Non-pigmented ciliary epithelial cell (primary cell): ENCODE measurements around the gene C1orf198.

Experiments
- DNase-seq: peaks from one replicate; pipeline ENCODE4 v3.0.0-alpha.2; 2010; ENCODE audit warnings: low read depth

C1orf198 gene, protein sequence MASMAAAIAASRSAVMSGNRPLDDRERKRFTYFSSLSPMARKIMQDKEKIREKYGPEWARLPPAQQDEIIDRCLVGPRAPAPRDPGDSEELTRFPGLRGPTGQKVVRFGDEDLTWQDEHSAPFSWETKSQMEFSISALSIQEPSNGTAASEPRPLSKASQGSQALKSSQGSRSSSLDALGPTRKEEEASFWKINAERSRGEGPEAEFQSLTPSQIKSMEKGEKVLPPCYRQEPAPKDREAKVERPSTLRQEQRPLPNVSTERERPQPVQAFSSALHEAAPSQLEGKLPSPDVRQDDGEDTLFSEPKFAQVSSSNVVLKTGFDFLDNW

DNA sequence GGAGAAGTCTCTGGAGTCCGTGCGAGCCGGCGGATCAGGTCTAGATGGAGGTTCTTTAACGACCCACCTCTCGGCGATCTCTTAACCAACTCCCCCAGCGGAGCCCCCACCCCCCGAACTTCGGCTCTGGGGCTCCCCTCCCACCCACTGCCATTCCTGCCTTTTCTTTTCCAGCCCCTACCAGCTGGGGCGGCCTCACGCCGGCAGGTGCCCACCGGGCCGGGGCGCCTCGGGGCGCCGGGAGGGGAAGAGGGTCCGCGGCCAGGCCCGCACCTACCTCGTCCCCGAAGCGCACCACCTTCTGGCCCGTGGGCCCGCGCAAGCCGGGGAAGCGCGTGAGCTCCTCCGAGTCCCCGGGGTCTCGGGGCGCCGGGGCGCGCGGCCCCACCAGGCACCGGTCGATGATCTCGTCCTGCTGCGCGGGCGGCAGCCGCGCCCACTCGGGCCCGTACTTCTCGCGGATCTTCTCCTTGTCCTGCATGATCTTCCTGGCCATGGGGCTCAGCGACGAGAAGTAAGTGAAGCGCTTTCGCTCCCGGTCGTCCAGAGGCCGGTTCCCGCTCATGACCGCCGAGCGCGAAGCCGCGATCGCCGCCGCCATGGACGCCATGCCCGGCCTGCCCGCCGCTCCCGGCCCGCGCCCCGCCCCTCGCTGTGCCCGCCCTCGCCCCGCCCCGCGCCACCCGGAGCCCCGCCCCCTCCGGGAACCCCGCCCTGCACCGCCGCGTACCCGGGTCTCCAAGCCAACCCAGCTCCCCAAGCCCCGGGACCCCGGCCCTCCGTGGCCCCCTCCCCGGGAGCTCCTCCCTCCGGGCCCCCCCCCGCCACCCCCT, at the start of gene C1orf198:
Gene C1orf198, minus strand, starts transcription at position 619 of the 833 bp plus-strand sequence. Its CDS starts 9 bp downstream, at position 610.
- DNase-seq: no peak

DNA sequence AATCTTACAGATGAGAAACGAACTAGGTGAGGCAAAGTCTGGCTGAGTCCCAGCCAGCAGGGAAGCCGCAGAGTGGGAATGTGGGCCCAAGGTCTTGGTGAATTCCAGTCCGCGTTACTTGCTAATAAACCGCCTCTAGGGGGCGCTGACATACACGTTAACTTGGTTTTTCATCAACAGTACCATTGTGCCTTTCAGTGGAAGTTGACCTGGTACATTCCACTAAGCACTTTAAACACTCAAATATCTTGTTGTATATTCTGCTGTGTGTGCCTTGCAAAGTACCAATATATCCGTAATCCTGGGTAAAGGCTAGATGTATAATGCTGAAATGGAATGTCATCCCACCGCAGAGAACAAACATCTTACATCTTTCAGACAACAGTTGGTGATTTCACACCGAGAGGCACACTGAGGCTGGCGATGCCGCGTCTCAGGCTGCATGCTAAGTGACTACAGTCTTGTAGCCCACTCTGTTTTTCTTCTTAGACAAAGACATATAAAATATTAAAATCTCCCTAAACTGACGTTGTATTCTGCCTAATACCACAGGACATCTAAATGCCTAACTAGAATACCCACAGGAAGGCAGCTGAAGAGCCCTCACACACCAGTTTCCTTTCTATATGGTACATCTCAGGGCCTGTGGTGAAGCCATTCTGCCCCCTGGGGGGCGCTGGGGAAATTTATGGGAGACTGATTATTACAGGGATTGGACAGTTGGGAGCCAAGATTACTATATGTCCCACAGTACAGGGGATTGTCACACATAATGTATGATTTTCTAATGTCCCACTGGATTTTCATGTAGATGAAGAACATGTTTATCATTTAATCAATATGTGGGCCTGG, 49.2 kb upstream of the C1orf198 start:
- no peak for DNase-seq

DNA sequence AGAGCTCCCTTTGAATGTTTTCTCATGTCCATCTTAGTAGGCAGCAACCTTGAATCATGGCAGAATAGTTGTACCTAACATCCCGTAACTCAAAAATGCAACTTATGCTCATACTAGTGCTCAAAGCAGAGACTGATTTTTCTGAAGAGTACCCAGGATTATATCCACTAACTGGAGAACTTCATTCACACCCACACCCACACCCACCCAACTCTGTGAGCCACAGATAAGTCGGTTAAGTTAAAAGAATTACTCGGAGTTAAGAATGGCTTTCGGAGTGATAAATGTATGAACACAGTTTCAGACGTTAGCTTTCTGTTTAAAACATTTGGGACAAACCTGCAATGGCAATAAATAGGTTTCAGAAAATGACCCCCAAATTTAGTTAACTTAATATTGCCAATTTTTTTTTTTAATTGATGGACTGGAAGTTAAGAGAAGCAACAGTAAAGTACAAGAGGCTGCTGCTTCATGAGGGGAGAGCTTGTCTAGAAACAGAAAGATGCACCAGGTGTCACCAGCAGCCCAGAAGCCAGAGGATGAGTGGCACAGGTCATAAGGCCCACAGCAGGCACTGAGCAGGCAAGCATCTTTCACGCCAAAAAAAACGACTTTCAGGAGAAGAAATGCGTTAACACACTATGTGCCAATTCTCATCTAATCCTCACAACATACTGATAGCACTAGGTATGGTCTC, 48.4 kb upstream of the C1orf198 start:
- DNase-seq: no peak

DNA sequence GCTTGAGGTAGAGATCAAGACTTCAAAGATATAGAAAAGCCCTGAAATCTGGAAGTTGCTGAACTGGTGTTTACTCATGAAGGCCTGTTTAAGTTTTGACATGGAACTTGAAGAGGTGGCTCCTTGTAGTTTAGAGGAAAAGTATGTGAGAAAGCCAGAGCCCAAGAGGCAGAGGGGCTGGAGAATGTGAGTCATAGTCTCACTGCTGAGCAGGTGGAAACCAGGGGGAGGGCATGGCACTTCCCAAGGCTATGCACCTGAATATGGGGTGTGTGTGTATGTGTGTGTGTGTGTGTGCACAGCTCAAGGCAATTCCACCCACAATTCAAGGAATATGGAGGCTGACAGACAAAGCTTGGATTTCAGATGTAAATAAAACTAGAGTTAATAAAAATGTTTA, 46.8 kb upstream of the C1orf198 start:
- DNase-seq: no peak

DNA sequence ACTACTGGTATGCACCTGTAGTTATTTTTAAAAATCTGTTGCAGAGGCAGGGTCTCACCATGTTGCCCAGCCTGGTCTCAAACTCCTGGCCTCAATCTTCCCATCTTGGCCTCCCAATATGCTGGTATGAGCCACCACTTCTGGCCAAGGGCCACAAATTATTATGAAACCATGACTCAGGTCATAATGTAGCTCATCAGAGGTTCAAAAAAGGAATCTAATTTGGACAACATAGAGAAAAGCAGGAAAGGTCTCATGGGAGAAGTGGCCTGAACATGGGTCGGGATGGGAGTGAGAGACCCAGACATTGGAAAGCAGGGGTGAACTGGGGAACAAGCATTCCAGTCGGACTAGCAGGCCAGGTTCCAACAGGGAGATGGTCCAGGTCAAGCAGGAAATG, 45.2 kb upstream of the C1orf198 start:
- DNase-seq: no peak

DNA sequence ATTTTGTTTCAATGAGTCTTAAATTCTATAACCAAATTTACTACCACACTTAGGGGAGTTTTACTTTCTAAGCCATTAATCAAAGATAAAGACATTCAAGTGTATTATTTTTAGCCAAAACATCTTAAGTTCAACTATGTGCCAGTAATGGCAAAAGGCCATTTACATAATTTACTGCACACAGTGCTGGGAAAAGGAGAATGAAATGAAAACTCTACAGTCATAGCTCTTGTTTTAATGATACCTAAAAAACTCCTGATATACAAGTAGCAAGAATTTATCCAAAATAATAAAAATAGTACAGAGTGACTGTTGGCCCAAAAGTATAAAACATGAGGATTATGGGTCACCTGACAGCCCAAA, 42.4 kb upstream of the C1orf198 start:
- no peak for DNase-seq

DNA sequence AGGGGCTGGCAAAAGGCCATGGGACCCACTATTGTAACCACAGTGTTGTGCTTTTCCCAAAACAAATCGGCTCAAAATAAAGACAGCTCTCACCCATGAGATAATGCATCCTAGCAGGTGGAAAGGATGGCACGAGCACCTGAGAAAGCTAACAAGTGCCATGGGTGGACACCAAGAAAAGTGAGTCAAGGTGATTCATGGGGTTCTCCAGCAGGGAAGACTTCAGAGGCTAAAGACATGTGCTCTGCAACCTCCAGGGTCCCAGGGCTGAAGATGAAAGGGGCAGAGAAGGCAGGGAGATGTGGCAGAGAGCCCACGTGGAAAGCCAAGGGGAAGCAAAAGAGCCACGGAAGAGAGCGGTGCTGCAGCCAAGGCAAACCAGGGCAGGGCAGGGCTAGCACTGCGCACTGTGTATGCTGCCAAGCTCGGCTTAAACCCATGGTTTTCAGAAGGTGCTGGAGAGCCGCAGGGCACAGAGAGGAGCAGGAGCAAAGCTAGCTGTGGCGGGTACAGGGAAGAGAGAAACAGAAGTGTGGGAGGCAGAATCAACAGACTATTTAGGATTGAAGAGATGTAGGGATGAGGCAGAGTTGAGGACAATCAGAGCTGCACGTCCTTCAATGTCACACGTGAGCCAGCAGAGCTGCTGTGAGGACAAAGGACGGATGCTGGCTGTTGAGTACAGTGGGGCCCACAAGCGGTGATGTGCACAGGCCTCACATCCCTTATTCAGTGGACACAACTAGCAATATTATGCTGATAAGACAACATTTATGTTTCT, 41.8 kb upstream of the C1orf198 start:
- DNase-seq: no peak

DNA sequence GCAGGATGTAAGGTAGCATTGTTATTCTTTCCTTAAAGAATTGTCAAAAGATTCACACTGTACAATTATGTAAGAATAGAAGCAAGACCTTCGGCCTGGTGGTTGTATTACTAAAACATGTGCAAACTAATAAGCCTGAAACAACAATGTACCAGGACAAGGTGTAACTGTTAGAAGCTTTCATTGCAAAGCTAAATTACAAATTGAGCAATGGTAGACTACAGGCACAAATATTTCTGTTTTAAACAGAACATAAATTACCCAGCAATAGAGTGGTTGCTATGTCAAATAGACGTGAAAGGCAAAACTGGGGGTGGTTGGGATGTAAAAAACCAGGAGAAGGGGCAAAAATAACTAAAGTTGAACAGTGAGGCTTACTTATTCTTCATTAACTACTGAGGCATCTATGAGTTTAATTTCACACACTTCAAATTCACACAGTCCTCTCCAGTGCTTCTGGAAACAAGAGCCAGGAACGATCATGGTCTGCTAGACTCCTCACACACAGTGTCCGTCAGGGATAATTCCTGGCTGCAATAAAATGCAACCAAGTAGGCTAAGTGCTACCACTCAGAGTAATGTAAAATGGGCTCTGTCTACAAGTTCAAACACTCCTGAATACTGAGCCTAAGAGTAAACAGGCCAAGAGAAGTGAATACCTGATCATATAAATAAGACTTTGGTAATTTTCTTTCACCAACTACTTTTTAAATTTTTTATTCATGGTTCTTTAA, 39.3 kb upstream of the C1orf198 start:
- DNase-seq: no peak

DNA sequence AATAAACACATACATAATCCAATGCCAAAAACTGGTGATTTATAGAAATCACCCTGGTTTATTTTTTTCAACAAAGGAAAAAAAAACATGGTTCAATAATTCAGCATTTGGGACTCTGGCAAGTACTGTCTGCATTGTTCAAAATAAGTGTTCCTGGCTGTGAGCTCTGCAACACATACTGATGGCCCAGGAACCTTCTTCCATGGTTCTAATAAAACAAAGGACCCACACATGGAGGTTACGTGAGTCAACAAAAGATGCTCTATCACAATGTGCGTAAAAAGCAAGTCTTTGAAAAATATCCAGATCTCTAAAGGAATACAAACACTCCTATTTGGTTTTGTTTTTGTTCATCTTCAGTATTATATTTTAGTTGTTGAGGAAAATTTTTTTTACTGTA, 37.9 kb upstream of the C1orf198 start:
- DNase-seq: no peak

DNA sequence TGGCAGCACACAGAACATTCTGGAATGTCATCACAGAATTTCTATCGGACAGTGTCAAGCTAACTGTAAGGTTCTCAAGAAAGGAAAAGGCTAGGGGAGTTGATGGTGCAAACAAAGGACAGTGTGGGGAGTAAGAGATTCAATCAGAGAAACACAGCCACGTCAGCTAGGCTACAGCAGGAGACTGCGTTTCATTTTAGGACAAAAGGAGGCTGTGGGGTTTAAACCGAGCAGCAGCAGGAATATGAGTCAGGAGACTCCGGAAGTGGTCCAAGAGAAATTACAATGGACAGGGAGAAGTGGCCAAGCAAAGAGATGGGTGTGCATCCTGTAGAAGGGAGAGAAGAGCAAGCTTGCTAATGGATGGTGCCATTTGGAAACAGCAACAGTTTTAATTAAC, 37.4 kb upstream of the C1orf198 start:
- DNase-seq: no peak

DNA sequence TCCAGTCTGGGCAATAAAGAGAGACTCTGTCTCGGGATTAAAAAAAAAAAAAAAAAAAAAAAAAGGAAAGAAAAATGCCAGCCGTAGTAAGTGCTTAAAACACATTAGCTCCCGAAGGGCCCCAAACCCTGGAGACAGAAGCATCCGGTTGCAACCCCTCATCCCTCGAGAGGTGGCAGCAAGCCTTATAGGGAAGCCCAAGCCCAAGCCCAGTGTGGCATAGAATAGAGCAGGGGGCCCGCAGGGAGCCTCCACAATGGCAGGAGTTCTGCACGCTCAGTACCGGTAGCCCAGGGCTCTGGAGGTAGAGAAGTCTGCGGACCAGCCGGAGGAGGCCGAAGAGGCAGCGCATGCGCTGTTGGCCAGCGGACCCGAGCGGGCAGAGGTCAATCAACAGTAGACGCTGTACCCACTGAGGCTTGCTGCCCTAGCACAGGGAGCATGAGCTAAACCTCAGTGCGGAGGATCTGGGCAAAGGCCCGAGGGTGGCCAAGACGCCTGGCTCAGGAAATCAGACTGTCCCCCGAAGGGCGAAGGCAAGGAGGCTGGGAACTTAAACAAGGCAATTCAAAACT, 34.1 kb upstream of the C1orf198 start:
- no peak for DNase-seq

DNA sequence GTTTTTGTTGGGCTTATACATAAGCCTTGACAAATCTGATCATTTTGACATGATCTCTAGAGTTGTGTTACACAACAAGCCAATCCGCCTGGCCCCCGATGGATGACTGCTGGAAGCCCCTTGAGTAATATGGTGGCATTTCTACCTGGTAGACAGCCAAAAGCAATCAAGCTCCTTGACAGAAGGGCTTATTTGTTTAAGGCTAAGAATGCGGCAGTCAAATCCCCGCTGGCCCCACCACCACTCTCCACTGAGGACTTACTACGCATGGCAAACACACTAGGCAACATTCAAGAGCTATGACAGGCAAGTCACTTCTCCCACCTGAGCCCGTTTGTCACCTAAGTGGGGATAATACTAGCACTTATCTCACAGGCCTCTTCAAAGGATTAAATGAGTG, 33.4 kb upstream of the C1orf198 start:
- DNase-seq: no peak

DNA sequence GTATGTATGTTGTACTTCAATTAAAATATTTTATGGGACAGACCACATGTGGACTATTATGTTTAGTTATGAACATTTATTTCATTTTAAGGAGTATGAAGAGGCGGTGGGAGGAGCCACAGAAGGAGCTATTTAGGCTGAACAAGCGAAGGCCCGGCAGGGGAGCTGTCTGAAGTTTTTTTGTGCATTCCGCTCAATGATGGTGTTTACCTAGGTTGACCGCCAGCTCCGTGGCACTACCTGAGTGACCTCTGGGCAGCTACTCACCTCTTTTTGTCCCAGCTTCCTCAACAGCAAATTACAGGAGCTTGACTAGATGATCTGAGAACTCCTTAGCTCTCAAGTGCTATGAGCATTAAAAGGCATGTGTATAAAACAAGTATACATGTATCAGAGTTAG, 32.7 kb upstream of the C1orf198 start:
- DNase-seq: no peak

DNA sequence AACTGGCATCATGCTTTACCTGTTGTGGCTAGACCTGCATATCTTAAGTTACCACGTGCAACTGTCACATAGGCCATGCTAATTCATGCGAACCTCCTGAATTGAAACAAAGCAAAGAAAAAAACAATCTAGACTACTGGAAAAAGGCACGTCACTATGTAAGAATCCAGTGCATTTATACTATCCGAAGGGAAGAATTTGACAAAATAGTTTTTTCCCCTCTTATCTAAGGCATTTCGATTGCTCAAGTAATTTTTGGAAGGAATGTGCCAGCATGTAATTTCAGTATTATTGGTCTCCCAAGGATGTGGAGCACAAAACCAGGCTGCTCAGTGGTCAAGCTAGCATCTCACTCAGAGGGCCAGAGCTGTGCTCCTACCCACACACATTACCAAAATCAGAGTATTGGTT, 31.5 kb upstream of the C1orf198 start:
- DNase-seq: peak; percentile 48

DNA sequence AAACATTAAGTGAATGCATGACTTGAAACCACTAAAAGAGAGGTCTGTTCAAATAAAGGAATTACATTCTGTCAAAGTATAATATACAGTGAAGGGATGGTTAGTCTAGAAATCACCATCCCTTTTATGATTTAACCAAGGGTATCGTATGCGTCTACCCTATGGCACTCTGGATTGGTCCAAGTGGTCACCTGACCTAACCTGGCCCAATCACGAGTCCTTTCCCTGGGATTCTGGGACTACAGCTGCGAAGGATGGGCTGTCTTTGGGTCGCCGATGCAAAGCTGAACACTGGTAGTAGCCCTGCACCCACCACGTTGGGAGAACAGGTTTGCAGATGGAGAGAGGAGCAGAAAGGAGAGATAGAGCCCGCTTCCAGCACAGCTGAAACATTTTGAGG, 30.4 kb upstream of the C1orf198 start:
- no peak for DNase-seq

DNA sequence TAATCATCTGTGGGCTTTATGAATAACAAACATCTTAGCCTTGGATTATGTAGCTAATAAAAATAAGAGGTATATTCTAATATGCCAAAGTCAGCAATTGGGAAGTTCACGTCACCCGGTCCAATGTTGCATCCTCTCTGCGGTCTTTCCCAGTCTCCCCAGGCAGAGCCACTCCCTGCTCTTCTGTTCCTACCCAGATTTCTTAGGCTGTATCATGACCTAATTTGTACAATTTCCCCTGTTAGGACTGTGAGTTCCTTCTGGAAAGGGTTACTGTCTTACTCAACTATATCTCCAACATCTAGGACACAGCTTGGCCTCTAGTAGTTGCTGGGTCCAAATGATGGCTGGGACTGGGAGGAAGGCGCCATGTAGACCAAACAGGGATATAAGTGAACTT, 29.8 kb upstream of the C1orf198 start:
- no peak for DNase-seq

DNA sequence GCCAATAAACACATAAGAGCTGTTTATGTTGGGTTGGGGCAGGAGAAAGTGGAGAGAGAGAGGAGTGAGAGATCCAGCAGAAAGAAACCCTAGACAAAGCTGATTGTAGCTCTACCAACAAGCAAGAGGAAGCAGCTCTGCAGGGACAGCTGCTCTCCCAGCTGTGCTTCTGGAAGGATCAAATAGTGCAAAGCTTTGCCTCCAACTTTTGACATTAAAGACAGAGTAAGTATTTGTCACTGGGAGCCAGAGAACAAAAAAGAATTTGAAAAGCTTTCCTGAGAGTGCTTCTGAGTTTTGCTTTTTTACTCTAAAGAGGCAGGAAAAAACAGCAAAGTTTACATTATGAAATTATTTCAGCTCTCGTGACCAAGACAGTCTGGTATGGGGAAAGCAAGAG, 28.5 kb upstream of the C1orf198 start:
- DNase-seq: no peak

DNA sequence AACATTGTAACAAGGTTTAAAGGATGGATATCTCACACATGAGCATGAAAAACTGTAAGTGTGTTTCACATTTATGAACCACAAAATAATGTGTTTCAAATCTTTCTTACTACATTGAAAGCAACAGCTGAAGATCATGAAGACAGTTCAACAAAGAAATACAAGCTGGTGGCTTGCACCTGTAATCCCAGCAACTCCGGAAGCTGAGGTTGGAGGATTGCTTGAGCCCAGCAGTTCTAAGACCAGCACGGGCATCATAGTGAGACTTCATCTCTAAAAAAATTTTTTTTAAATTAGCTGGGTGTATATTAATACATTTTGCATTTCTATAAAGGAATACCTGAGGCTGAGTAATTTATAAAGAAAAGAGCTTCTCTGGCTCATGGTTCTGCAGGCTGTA, 27.1 kb upstream of the C1orf198 start:
- no peak for DNase-seq

DNA sequence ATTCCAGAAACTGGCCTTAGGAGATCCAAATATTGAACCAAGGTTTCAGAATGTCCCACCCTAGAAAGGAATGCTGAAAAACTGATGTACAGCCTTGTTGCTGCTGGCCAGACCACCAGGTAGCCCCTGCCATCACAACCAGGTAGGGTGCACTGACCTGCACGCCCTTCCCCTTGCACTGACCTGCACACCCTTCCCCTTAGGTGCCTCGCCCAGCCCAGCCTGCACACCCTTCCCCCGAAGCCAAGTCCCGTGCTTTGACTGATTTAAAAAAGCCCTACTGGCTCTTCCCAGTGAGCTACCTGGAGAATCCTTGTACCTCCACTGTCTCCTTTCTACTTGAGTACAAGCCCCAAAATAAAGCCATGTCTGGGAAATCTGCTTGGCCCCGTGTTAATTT, 26.3 kb upstream of the C1orf198 start:
- no peak for DNase-seq

DNA sequence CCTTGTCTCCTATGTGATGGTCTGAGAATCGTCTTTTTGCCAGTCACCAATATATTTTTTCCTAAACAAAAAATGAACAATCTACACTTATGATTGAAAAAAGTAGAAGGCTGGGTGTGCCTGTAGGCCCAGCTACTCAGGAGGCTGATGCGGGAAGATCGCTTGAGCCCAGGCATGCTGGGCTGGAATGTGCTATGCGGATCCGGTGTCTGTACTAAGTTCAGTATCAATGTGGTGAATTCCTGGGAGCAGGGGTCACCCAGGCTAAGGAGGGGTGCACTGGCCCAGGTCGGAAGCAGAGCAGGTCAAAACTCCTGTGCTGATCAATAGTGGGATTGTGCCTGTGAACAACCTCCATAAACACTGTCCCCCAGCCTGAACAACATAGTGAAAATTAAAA, 25.7 kb upstream of the C1orf198 start:
- no peak for DNase-seq
